ENCODE data around the gene EFL1.

The EFL1 gene

DNA sequence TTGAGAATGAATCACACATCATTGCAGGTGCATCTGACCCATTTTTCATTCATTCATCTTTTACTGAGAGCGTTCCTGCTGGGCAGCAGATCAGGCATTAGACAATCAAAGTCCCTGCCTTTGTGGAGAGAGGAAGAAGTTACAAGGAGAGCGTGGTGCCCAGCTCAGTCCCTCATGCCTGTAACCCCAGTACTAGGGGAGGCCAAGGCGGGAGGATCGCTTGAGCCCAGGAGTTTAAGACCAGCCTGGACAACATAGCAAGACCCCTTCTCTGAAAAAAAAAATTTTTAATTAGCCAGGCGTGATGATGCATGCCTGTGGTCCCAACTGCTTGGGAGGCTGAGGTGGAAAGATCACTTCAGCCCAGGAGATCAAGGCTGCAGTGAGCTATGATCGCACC lies 181.8 kb downstream of the EFL1 start:
- no peak for DNase-seq (ENCODE audit: low read depth)
- H3K4me3 ChIP-seq (ENCODE audit: low read length): no peak overlapping the region
- TF ChIP-seq, protein P1, sequence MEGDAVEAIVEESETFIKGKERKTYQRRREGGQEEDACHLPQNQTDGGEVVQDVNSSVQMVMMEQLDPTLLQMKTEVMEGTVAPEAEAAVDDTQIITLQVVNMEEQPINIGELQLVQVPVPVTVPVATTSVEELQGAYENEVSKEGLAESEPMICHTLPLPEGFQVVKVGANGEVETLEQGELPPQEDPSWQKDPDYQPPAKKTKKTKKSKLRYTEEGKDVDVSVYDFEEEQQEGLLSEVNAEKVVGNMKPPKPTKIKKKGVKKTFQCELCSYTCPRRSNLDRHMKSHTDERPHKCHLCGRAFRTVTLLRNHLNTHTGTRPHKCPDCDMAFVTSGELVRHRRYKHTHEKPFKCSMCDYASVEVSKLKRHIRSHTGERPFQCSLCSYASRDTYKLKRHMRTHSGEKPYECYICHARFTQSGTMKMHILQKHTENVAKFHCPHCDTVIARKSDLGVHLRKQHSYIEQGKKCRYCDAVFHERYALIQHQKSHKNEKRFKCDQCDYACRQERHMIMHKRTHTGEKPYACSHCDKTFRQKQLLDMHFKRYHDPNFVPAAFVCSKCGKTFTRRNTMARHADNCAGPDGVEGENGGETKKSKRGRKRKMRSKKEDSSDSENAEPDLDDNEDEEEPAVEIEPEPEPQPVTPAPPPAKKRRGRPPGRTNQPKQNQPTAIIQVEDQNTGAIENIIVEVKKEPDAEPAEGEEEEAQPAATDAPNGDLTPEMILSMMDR (IDR thresholded peaks at IDR 0.05; ENCODE audit: insufficient read depth, low read depth, low read length, missing control alignments): no peak
